Ovary (tissue), 9 donors: ENCODE measurements around the gene ARHGEF4. TPM values are rescaled to one million over a fixed set of nuclear protein-coding genes. Genes with fewer than 3 reads are reported as not detected.

Experiments
- DNase-seq, 5 donors: peaks; one replicate each; pipeline ENCODE4 v3.0.0-alpha.2; 2019 to 2020
- H3K27ac ChIP-seq, 2 donors: fragments of 200-600 bp; one replicate each; pipeline versions ENCODE4 v1.5.1 to v1.8.0; 2019 to 2022
- H3K27me3 ChIP-seq: fragments of 200-600 bp; one replicate; pipeline ENCODE4 v1.8.0; 2022
- H3K36me3 ChIP-seq: fragments of 200-600 bp; sonication (generic); one replicate; pipeline ENCODE4 v1.5.1; 2019
- H3K4me1 ChIP-seq: one replicate; pipeline ENCODE4 v1.8.1; 2013; ENCODE audit warnings: mild to moderate bottlenecking, moderate library complexity; ENCODE audit not compliant: insufficient read depth
- H3K4me3 ChIP-seq: fragments of 200-600 bp; sonication (generic); one replicate; pipeline ENCODE4 v1.5.1; 2017
- H3K9me3 ChIP-seq, 2 donors: fragments of 200-600 bp in 1 of 2; sonication (generic) in 1 of 2; one replicate each; pipeline versions ENCODE4 v1.5.1 to v1.8.1; 2013 to 2019; ENCODE audit warnings: mild to moderate bottlenecking in 1 of 2, moderate library complexity in 1 of 2
- CTCF ChIP-seq, 3 donors: fragments of 450-650 bp in 2 of 3; fragments of 200-600 bp in 1 of 3; IDR thresholded peaks; one replicate each; pipeline versions ENCODE4 v1.5.1 to v1.8.0; 2016 to 2022; ENCODE audit warnings: antibody characterized with exemption in 3 of 3, mild to moderate bottlenecking in 1 of 3
- EP300 ChIP-seq: sonication (generic); formaldehyde crosslinking; IDR thresholded peaks from one replicate; pipeline ENCODE4 v1.6.1; 2017; ENCODE audit warnings: antibody characterized with exemption
- POLR2A ChIP-seq: fragments of 450-650 bp; IDR thresholded peaks from one replicate; pipeline ENCODE4 v1.6.1; 2017; ENCODE audit warnings: antibody characterized with exemption, mild to moderate bottlenecking, moderate library complexity
- WGBS, 3 donors: extraction: QIAGEN DNeasy Blood & Tissue Kit in 1 of 3; methylation state at CpG; one replicate each; pipeline versions ENCODE4 v1.1.5 to v1.1.7; 2013 to 2017; 5-methylcytosine and 5-hydroxymethylcytosine counted together
- intact Hi-C, 4 donors: fragments of 100-400 bp; cut with DNase I; formaldehyde crosslinking; loops; one replicate each; pipeline versions ENCODE4 v1.11.0 to v1.15.1; 2022 to 2023
- polyA plus RNA-seq, 2 donors: library from polyadenylated mRNA; stranded (reverse); fragments of 200-250 nt in 1 of 2; fragments of 350-450 nt in 1 of 2; fragmentation: Illumina TruSeq in 1 of 2; extraction: RNeasy Lipid Tissue Mini Kit (QIAGEN cat#74804) in 1 of 2; gene quantifications; one replicate each; pipeline ENCODE4 v1.2.3, GENCODE V29; 2013 to 2014
- total RNA-seq, 7 donors: library from RNA; depleted of rRNA in 2 of 7; stranded (reverse); fragments of >200 nt in 2 of 7; fragmentation: NEBNext Ultra II Directional in 3 of 7; extraction: Animal tissue kit (Norgen Biotek cat#: 25700) in 3 of 7; gene quantifications; one replicate each; pipeline versions ENCODE4 v1.1.0 to v1.2.4, GENCODE V29; 2016 to 2023
- donor health status: DM: no; HTN: no; CAD: no; lungs with moderate emphysema.
- donor health status: DM: no; HTN: no; CAD: no.
- donor health status: Bipolar disorder and iron deficiency.
- donor health status: DM: yes; HTN: yes; CAD: no.
- donor health status: DM: no; HTN: no; CAD: no.
- donor health status: DM: yes; HTN: yes; CAD: no.

The ARHGEF4 gene
- total and polyA plus RNA-seq, 9 donors: 8.6 to 27.4 (median 18.0) TPM

- H3K4me1 ChIP-seq: no peaks in the 10 kb centered on the region
- H3K36me3 ChIP-seq: no peaks in the 10 kb centered on the region
- no peak for DNase-seq
- intact Hi-C loops: no loop called here
- no peaks in the 10 kb centered on the region for H3K9me3 ChIP-seq
- no peaks in the 10 kb centered on the region for H3K27me3 ChIP-seq
- H3K27ac ChIP-seq: no peak overlapping the region
- 80 to 95% (median 94%) methylated on average over 5 of the region's 5 CpGs for WGBS, 3 donors
- no peak for TF ChIP-seq EP300
- no peak for TF ChIP-seq POLR2A
- no peak for TF ChIP-seq CTCF (IDR thresholded peaks at IDR 0.05)
- no peak overlapping the region for H3K4me3 ChIP-seq
These were observed 140.8 kb downstream of the ARHGEF4 start for GRCh38 chr2:130977461-130978050.

- Histone ChIP-seq H3K4me1 (no peaks in the 10 kb centered on the region), H3K27me3 (no peaks in the 10 kb centered on the region), H3K27ac (no peak overlapping the region), H3K36me3 (no peaks in the 10 kb centered on the region), H3K9me3 (no peaks in the 10 kb centered on the region), H3K4me3 (no peak overlapping the region)
- DNase-seq: no peak
- intact Hi-C loops: no loop called here
- TF ChIP-seq EP300: no peak
- no peak for TF ChIP-seq CTCF (IDR thresholded peaks at IDR 0.05)
- TF ChIP-seq POLR2A: no peak
- 69 to 95% (median 87%) methylated on average over 1 of the region's 1 CpG for WGBS, 3 donors
These were observed 145.0 kb downstream of the ARHGEF4 start for GRCh38 chr2:130981667-130982066.

GRCh38 chr2:130985206-130985780, 148.6 kb downstream of the ARHGEF4 start:
- Histone ChIP-seq H3K9me3 (no peaks in the 10 kb centered on the region), H3K4me3 (no peak overlapping the region), H3K27me3 (no peaks in the 10 kb centered on the region), H3K27ac (no peak overlapping the region), H3K4me1 (no peaks in the 10 kb centered on the region), H3K36me3 (no peaks in the 10 kb centered on the region)
- WGBS, 3 donors: 81 to 82% (median 81%) methylated on average over 4 of the region's 4 CpGs
- TF ChIP-seq CTCF (IDR thresholded peaks at IDR 0.05): no peak
- TF ChIP-seq POLR2A: no peak
- no peak for TF ChIP-seq EP300
- intact Hi-C loops: no loop called here
- no peak for DNase-seq

GRCh38 chr2:130985831-130986649, 149.3 kb downstream of the ARHGEF4 start:
- TF ChIP-seq POLR2A: no peak
- TF ChIP-seq CTCF (IDR thresholded peaks at IDR 0.05): no peak
- no peak for TF ChIP-seq EP300
- no peaks in the 10 kb centered on the region for H3K36me3 ChIP-seq
- no peaks in the 10 kb centered on the region for H3K4me1 ChIP-seq
- intact Hi-C loops: no loop called here
- H3K27me3 ChIP-seq: no peaks in the 10 kb centered on the region
- H3K4me3 ChIP-seq: no peak overlapping the region
- no peaks in the 10 kb centered on the region for H3K9me3 ChIP-seq
- H3K27ac ChIP-seq: no peak overlapping the region
- DNase-seq: no peak
- 88 to 89% (median 88%) methylated on average over 15 of the region's 15 CpGs for WGBS, 3 donors
